ENCODE data around the gene KLK7.
"Not testable (repeated sequence)": the region's sequence is repeated elsewhere in the genome, so short reads cannot be mapped to it uniquely, and the experiment has no call there.

- TF ChIP-seq CTCF (IDR thresholded peaks at IDR 0.05; ENCODE audit: insufficient read depth, low read length, poor library complexity, severe bottlenecking); EZH2phosphoT487 (conservative IDR thresholded peaks at IDR 0.05; ENCODE audit: low read length): not testable (repeated sequence)
Observed at GRCh38 chr19:50969810-50970209, 13.9 kb downstream of the KLK7 start.

Data from SU-DHL-6 (cell line).